ENCODE results near the gene NTN5. TPM values are rescaled to one million over a fixed set of nuclear protein-coding genes. Genes with fewer than 3 reads are reported as not detected.

NTN5 gene
- 0.33 and 0.55 TPM in 2 replicates for total RNA-seq (2021)
- long read RNA-seq, result 0 reads

GRCh38 chr19:48672994-48673393, at the start of gene NTN5:
TSS of gene NTN5 (minus strand) at chr19:48673017. CDS start at chr19:48670986, 2,031 bp downstream.
- Histone ChIP-seq H3K18ac (ENCODE audit: insufficient read length, low read depth, low read length) (no peak within 1 kb of the TSS), H2AK5ac (ENCODE audit: insufficient read length, low read length) (no peak within 1 kb of the TSS), H3K27ac (ENCODE audit: insufficient read length, low read depth, low read length) (no peak within 1 kb of the TSS), H3K79me2 (ENCODE audit: insufficient read depth, low read length) (no peaks in the 10 kb centered on the region), H3T11ph (ENCODE audit: low read length) (no peak within 1 kb of the TSS), H2BK120ac (ENCODE audit: low read depth, low read length, poor library complexity, severe bottlenecking) (no peak within 1 kb of the TSS), H2BK15ac (ENCODE audit: low read depth, low read length) (no peak within 1 kb of the TSS), H4K8ac (replicated peaks; ENCODE audit: insufficient read length, low read depth, low read length) (no peak within 1 kb of the TSS), H2BK12ac (ENCODE audit: insufficient read length, low read depth, low read length) (no peak within 1 kb of the TSS), H3K56ac (ENCODE audit: insufficient read length, low read depth, low read length) (no peak within 1 kb of the TSS), H3K4me1 (ENCODE audit: insufficient read depth, low read length) (no peaks in the 10 kb centered on the region; the same call in 1 of the 2 replicates), H2BK5ac (ENCODE audit: insufficient read length, low read length) (no peak within 1 kb of the TSS), H4K91ac (ENCODE audit: insufficient read length, low read depth, low read length) (no peak within 1 kb of the TSS), H3K23ac (ENCODE audit: insufficient read length, low read depth, low read length) (no peak within 1 kb of the TSS), H3K4ac (ENCODE audit: low read depth, low read length) (no peak within 1 kb of the TSS), H3K9ac (ENCODE audit: extremely low read depth, insufficient read length, low read length) (no peak within 1 kb of the TSS), H3K9me3 (ENCODE audit: control insufficient read depth, low read depth, low read length) (no peaks in the 10 kb centered on the region), H3K23me2 (ENCODE audit: insufficient read length, low read depth, low read length, poor library complexity, severe bottlenecking) (no peaks in the 10 kb centered on the region), H3K14ac (ENCODE audit: insufficient read depth, low read length) (no peak within 1 kb of the TSS; the same call in 1 of the 2 replicates), H2BK20ac (ENCODE audit: low read depth, low read length, poor library complexity, severe bottlenecking) (no peak within 1 kb of the TSS), H4K5ac (ENCODE audit: insufficient read length, low read depth, low read length) (no peak within 1 kb of the TSS), H3K27me3 (ENCODE audit: insufficient read depth, low read length) (no peaks in the 10 kb centered on the region), H2AFZ (ENCODE audit: low read length) (no peak within 1 kb of the TSS), H3K4me2 (ENCODE audit: insufficient read depth, insufficient read length, low read length) (no peak within 1 kb of the TSS), H3K79me1 (ENCODE audit: insufficient read depth, low read depth, low read length, poor library complexity, severe bottlenecking) (no peaks in the 10 kb centered on the region), H4K20me1 (ENCODE audit: control insufficient read depth, insufficient read depth, insufficient read length) (peaks cover 2% of the 10 kb centered on the region)
- no peak for DNase-seq
- TF ChIP-seq CTCF (conservative IDR thresholded peaks at IDR 0.05), result no peak
- Mint-ChIP-seq H3K4me1 (peaks cover 29 to 35% of the 10 kb centered on the region in 2 experiments), H3K27ac (peak within 1 kb of the TSS in 1 of 3 experiments; percentile 76; a peak in 1 of 7 replicates), H3K4me3 (peak within 1 kb of the TSS; percentile 12 to 60; a peak in 4 of 5 replicates), H3K36me3 (ENCODE audit: insufficient read depth in 1 of 3, low read depth in 3 of 3) (peaks cover 0 to 9% (median 7%) of the 10 kb centered on the region in 3 experiments; a peak in 5 of 7 replicates), H3K27me3 (ENCODE audit: low read depth) (peaks cover 6% of the 10 kb centered on the region), H3K9me3 (peaks cover 8 to 11% of the 10 kb centered on the region in 2 experiments)
- no CpG with 5 or more reads among the region's 25 CpGs for WGBS (ENCODE audit: extremely low coverage, insufficient read length, low lambda C conversion rate)
